Myocyte (in vitro differentiated cells): ENCODE results near the gene ILF3. TPM values are rescaled to one million over a fixed set of nuclear protein-coding genes. Genes with fewer than 3 reads are reported as not detected.

ENCODE experiments used
- DNase-seq: peaks from one replicate; pipeline ENCODE4 v3.0.0-alpha.2; 2012; ENCODE audit warnings: low read depth
- total RNA-seq: library from RNA; depleted of rRNA; stranded (reverse); fragments of >200 nt; gene quantifications from 2 replicates; pipeline ENCODE4 v1.2.3, GENCODE V29; 2014

ILF3 gene
- total RNA-seq, 1 donor from 2014 or later = 94.6 TPM

DNA sequence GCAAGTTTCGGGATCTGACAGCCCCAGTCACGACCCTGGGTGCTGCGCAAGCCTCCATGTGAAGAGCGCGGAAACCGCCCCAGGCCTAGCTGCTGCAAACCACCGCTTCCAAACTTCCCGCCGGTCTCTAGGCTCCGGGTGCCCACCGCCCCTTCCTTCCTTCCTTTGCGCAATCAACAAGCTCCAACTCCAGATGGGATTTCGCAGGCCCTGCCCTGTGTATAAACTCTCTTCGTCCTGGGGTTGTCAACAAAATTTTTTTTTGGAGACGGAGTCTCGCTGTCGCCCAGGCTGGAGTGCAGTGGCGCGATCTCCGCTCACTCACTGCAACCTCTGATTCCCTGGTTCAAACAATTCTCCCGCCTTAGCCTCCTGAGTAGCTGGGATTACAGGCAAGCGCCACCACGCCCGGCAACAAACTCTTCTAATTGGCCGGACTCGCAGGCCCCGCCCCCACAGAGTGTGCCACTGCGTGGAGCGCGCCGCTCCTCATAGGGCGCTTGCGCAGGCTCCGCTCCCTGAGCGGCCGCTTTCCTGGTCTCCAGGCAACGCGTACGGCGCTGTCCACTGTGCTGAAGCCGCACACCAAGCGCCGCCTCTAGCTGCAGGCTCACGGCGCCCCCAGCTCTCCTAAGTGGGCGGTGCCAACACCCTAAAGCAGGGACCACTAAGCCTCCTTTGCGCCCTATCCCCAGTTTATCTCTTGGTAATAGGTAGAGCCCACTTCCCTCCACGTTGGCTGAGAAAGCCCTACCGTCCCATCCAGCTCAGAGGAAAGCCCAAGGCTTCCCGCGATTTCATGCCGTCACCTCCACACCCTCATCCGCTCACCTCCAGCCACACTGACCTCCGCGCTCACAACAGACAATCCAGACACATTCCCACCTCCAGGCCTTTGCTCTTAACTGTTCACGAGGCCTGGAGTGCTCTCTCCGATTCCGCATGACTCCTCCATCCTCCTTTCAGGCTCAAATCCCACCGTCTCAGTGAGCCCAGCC is 41.6 kb downstream of the ILF3 start:
- DNase-seq = peak; percentile 70

DNA sequence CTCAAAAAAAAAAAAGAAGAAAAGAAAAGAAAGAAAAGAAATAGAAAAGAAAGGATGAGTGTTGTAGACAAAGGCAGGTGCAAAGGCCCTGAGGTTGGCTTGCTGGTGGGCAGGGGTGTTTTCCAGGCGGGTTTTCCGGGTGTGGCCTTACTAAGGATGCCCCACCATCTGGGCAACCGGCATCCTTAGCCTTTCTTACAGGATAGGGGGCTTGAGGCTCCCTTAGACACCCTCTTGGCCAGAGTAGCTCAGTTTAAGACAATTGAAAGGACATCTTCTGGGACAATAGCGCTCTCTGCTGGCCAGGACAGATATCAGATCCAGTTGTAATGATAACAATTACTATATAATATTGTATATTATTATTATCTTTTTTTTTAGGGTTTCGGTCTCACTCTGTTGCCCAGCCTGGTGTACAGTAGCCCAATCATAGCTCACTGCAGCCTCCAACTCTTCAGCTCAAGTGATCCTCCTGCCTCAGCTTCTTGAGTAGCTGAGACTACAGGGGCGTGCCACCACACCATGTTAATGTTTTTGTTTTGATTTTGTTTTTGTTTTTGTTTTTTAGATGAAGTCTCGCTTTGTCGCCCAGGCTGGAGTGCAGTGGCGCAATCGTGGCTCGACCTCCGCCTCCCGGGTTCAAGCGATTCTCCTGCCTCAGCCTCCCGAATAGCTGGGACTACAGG is 45.6 kb downstream of the ILF3 start:
- DNase-seq = peak; percentile 65

DNA sequence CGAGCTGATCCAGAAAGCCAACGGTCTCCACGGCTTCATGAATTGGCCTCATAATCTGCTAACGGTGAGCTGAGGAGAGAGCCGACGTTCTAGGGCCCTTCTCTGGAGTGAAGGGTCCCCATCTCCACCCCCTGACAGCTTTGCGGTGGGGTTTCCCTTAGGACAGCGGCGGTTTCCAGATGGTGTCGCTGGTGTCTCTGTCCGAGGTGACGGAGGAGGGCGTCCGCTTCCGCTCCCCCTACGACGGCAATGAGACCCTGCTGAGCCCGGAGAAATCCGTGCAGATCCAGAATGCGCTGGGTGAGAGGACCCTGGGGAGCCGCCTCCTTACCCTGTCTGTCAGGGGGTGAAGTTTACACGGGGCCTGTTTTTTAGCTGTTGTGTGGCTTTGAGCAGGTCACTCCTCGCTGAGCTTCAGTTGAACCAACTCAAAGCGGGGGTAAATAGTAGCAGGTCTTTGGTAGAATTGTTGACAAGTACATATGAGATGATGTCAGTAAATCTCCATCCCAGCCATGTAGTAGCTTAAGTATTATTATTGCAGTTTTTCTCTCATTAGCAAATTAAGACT is 47.9 kb downstream of the ILF3 start:
- peak; percentile 24 for DNase-seq

DNA sequence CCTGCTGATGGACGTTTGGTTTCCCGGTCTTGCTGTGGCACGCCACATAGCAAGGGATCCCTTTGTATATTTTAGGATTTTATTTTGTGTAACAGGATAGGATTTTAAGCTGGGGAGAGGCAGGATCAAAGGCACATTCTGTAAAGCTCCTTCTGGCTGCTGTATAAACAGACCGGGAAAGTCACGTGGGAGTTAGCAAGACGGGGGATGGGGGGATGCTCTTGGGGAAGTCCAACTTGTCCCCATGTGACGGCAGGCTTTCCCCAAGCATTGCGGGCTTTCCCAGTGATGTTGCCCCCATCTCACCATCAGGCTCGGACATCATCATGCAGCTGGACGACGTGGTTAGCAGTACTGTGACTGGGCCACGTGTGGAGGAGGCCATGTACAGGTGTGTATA is 52.8 kb downstream of the ILF3 start:
- DNase-seq = no peak

DNA sequence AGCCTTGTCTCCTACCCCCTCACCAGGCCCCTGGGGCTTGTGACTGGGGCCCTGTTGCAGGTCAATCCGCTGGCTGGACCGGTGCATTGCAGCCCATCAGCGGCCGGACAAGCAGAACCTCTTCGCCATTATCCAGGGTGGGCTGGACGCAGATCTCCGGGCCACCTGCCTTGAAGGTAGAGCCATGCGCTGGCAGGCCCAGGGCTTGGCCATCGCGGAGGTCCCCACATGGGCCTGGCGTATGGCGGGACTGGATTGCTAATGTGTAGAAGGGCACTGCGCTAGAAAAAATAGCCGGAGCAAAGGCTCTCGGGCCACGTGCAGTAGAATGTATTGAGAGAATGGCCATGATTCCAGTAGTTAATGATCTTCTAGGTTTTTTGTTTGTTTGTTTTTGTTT is 53.3 kb downstream of the ILF3 start:
- no peak for DNase-seq

DNA sequence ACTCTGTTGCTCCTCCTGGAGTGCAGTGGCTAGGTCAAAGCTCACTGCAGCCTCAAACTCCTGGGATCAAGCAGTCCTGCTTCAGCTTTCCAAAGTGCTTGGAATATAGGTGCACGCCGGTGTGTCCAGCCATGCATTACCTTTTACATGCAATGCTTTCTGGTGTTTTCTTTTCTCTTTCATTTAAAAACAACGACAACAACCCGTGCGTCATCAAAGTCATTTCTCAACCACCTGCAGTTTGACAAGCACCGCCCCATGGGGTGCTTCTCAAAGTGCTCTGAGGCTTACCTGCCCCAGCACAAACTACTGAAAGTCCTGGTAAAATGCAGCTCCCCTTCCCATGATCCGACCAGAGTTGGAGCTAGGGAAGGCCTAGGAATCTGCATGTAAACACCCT is 54.1 kb downstream of the ILF3 start:
- no peak for DNase-seq

DNA sequence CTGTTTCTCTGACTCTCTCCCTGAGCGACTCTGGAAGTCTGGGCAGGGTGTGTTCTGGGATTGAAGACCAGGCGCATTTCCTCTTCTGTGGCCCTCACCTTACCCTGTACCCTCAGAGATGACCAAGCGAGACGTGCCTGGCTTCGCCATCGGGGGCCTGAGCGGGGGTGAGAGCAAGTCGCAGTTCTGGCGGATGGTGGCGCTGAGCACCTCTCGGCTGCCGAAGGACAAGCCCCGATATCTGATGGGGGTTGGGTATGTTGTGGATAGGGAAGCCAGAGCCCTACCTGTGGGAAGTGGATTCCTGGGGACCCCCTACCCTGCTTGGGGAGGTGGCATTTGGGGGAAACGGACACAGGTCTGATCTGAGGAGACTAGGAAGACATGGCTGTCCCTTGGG is 57.9 kb downstream of the ILF3 start:
- DNase-seq = no peak

DNA sequence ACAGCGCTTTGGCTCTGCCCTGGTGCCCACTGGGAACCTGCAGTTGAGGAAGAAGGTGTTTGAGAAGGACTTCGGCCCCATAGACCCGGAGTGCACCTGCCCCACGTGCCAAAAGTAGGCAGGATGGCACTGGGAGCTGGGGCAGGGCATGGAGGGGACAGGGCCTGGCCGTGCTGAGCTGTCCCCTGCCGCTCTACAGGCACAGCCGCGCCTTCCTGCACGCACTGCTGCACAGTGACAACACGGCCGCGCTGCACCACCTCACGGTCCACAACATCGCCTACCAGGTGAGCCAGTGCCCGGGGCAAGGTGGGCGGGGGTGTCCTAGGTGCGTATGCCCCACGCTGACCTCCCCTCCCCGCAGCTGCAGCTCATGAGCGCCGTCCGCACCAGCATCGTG is 58.6 kb downstream of the ILF3 start:
- DNase-seq = no peak

DNA sequence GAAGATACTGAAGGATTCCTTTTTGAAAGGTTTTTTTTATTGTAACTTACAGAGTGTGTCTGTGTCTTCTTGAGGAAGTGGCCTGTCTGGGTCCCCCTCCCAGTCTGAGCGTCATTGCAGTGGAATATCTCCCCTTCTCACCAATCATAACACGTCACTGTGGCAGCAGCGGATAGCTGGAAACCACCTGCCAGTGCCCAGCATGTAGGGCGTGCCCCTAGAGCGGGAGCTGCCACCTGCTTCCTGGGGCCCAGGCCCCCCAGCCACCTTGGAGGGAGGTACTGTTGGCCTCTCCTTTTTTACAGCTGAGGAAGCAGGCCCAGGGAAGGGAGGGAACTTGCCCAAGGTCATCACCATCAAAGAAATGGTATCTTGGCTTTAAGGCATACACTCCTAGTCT is 59.2 kb downstream of the ILF3 start:
- DNase-seq = no peak

DNA sequence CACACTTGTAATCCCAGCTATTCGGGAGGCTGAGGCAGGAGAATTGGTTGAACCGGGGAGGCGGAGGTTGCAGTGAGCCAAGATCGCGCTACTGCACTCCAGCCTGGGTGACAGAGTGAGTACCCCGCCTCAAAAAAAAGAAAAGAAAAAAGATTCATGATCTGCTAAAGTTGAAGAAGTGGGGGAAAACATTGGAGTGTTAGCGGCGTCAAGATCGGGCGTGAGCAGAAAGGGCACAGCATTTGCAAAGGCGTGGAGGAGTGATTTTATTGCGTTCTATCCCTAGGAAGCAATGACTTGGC is 62.9 kb downstream of the ILF3 start:
- DNase-seq = no peak

DNA sequence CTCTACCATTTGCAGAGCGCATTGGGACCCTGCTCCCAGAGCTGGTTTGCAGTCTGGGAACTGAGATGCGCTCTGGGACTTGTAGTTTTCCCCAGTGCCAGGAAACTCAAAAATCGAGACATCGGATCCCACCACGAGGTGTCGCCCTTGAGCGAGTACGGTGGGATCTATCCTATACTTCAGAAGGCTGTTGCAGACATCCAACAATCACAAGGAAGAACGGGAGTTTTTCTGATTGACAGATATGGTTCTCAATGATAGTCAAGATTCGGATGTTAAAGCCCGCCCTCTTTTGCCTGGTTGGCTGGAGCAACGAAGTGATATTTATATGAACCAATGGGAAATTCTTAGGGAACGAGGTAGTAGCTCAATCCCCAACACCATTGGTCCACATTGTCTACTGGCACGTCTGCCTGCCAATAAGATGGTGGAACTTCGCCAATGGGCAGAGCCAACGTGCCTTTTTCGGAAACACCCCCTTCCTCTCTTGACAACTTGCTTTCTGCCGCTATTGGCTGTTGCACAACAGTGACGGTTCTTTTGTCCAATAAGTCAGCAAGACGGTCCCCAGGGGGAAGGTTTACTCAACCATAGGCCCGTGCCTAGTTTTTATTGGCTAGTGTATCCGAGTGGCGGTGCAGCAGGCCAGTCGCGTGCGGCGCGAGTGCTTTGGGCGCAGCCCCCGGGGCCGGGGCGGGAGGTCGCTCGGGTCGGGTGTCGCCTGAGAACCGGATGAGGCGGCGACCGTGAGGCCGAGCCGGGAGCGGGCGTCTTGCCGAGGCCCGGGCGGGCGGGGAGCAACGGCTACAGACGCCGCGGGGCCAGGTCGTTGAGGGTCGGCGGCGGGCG is 63.4 kb downstream of the ILF3 start, which contains the start of gene DNM2:
DNM2 (plus strand) TSS at position 724 of the 849 bp plus-strand sequence. CDS start 164 bp downstream, outside the sequence.
- peak; percentile 100 for DNase-seq

DNA sequence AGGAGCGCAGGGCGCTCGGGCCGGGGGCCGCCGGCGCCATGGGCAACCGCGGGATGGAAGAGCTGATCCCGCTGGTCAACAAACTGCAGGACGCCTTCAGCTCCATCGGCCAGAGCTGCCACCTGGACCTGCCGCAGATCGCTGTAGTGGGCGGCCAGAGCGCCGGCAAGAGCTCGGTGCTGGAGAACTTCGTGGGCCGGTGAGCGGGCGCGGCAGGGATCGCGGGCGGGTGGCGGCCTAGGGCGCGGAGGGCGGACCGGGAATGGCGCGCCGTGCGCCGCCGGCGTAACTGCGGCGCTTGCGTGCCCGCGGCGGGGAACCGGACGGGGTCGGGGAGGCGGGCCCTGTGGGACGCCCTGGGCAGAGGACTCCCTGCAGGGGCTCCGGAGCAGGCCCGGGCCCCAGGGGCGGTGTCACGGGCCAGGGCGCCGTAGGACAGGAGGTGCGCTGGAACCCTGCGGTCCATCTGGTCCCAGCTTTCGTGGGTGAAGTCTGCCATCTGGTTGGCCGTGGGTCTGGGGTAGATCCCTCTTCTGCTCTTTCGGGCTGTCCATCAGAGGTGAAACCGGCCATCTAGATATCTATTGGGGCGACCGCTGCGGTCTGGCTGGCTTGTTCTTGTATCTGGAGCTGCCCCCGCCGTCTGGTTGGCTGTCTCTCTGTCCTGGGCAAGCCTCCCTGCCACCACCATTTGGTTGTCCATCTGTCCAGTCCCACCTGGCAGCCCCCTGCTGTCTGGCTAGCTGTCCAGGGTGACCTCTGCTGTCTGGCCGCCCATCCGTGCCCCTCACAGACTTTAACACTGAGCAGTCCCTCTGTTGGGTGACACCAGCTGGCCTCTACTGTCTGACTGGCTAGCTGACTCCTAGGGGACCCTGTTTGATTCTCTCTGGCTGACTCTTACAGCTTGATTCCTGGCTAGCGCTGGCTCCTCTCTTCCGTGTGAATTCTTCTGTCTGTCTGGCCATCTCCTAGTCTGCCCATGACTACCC is 64.4 kb downstream of the ILF3 start:
- DNase-seq = peak; percentile 52

DNA sequence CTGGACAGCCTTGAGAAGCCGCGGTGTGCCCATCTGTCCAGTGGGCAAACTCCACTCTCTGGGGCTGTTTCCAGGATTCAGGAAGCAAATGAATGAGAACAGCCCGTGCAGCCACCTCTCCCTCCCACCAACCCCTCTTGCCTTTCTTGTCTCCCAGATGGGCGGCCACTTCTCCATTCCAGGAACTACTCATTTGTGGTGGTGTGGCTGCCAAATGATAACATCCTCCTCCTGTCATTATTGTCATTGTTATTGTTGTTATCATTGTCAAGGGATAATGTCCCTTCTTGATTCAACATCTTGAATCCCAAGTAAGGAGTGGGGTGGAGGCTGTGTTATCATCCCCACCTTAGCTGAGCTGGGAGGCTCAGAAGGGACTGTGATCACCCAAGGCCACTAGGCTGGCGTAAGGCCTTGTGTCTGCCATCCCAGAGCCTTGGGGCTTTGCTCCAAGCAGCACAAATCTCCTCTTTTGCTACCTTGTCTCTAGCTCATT is 65.4 kb downstream of the ILF3 start:
- DNase-seq = no peak

DNA sequence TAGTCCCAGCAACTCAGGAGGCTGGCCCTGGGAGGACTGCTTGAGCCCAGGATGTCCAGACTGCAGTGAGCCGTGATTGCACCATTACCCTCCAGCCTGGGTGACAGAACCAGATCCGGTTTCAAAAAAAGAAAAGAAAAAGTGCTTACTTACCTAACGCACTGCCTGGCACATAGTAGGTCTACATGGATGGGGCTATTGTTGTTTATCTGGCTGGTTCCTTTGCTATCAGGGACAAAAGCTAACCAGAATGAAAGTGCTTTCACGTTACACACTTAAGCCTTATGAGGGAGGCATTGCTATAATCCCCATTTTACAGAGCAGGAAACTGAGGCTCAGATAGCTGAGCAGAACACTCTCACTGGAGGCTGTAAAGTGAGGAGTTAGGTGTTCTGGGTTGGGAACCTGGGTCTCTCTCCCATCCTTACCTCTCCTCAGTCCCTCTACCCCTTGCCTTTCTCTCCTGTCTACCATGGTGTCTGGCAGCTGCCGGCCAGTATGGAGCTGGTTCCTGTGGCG is 66.5 kb downstream of the ILF3 start:
- no peak for DNase-seq

DNA sequence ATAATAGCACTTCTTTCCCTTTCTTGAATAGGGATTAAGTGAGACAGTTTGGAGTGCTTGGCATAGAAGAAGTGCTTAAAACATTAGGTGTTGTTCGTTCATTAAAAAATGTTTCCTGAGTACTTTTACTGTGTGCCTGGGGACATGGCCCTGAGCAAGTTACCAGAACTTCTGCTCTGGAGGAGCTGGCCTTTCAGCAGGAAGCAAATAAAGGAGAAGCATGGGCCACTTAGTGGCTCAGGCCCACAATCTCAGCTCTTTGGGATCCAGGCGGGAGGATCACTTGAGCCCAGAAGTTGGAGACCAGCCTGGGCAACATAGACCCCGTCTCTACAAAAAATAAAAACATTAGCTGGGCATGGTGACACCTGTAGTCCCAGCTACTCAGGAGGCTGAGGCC is 69.4 kb downstream of the ILF3 start:
- DNase-seq = no peak

DNA sequence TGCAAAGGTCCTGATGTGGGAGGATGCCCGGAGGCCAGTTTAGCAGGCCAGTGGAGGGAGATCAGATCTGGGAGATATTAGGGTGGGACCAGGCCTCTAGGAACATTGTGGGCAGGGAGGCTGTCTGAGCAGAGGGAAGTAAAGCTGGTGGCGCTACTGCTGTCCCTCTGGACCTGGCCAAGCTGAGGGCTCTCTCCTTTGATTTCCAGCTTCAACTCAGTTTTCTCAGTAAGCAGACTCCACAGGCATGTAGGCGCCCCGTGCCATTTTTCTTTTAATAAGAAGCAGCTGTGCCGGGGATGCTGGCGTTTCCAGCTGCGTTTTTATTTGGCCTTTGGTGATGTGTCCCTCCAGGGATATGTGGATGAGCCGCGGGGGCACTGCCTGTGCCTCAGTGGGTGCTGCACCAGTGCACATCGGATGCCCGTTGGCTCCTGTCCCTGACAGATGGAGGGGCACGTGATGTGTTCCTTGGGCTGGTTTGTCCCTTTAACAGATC is 70.5 kb downstream of the ILF3 start:
- DNase-seq = peak; percentile 13

DNA sequence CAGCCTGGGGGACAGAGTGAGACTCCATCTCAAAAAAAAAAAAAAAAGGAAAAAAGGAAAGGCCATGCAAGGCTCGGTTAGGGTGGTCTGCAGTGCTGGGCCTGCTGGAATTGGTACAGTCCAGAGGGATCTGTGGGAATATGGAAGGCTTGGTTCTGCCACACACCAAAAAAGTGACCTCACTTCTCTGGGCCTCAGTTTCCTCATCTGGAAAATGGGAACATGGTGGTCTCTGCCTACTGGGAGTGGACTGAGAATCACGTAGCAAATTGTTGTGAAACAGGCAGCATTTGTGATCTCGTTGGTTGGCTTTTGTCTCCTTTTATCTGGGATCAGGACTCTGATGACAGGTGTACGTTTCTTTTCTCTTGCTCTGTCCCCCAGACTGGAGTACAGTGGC is 71.3 kb downstream of the ILF3 start:
- DNase-seq = no peak

DNA sequence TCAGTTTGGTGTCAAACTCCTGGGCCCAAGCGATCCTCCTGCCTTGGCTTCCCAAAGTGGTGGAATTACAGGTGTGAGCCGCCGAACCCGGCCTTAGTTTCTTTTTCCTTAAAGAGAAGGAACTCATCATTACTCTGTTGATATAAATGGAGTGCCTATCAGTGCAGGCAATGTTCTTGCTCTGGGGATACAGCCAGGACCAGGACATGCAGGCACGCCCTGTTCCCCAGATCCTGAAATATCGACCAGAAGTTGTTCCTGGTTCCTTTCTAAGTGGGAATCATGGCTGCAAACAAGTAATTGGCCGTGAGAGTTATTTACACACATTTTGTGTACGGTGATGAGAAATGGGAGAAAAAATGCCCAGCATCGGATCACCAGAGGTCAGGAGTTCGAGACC is 72.1 kb downstream of the ILF3 start:
- no peak for DNase-seq

DNA sequence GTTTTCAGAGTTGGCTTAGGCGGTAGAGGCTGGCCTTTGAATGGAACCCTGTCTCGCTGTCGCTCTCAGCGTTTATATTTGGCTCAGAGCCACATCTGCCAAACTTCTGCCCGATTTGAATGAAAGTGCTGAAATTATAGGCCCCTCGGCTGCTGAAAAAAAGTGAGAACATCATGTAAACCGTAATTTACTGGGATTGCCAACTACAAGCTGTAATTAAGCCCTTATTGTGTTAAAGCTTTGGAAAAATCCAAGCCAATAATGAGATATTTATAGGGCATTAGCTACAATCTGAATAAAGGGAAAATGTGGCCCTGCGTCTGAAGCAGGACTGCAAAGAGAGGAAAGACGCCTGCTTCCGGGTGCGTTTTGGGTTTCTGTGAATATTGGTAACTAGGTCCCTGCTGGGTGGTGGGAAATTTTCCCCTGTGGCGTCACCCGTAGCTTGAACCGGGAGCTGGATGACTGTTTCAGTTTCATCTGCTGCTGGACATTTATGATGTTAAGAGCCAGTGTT is 73.6 kb downstream of the ILF3 start:
- DNase-seq = no peak
